ENCODE measurements around the gene PRR7.
A peak's percentile ranks its signal among the peaks of the same experiment; 100 is the strongest.

The PRR7 gene

DNA sequence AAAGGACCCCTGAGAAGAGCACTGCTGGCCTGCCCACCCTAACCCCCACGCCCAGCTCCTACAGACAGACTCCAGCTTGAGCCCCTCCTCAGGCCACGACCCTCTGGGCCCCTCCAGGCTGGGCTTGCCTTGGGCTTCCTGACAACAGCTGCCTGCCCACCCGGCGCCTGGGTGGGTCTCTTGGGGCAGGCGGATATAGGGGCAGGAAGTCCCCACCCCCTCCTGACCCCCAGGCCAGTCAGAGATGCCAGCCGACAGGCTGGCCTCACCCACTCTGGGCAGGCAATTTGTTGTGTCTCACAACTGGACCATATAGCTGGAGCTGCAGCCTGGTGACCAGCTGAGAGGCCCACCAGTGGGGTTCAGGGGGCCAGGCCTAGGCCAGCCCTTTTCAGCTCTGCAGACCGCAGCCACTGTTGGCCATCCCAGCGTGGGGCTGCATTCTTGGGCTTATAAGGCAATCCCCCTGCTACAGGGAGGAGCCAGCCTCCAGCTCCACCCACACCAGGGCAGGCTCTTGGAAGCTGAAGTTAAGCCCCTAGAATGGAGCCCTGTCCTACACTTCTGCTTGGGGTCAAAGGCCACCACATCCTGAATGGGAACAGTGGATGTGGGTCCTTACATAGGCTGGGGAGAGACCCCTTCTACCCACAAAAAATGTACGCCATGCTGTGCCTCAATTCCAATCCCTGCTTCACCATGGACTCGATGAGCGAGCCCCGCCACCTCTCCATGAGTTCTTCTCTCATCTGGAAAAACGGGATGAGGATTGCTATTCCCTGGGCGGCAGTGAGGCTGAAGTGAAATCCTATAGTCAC is 48.8 kb downstream of the PRR7 start:
- Histone ChIP-seq H3K4me1 (ENCODE audit: insufficient read depth, low read length) (peaks cover 26% of the 10 kb centered on the region), H3K36me3 (ENCODE audit: insufficient read depth, low read length) (peaks cover 14% of the 10 kb centered on the region), H3K9ac (ENCODE audit: low read depth, low read length) (peak overlapping the region; percentile 86; the same call in 1 of the 2 replicates), H3K9me3 (ENCODE audit: control insufficient read depth, insufficient read depth, low read length) (no peaks in the 10 kb centered on the region)

DNA sequence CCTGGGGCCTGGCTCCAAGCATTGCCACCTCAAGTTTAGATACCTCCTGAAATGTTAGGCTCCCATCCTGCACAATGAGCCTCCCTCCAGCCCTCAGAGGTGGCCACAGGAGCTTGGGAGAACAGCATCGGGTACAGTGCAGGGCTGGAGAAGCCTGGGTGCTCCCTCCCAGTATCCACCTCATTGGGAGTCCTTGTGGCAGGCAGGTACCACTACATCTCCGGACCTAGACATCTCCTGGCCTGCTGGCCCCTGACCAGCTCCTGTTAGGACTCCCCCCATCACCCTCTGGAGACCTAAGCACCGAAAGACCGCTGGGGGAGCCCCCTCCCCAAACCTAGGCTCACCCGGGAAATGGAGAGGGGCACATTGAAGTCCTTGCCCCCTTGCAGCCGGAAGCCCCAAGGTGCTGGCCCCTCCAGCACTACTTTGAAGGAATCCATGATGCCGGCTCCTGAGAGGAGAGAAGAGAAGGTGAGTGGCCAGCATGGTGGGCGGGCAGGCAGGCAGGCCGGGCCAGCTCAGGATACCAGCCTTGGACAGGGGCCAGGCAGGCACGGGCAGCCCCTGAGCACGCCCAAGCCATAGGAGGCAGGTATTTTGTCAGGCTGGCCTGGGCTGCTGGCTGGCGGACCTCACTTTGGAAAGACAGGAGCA is 49.6 kb downstream of the PRR7 start:
- H3K4me1 ChIP-seq (ENCODE audit: insufficient read depth, low read length) = peaks cover 26% of the 10 kb centered on the region
- peak overlapping the region; percentile 86 for H3K9ac ChIP-seq (ENCODE audit: low read depth, low read length)
- H3K9me3 ChIP-seq (ENCODE audit: control insufficient read depth, insufficient read depth, low read length) = no peaks in the 10 kb centered on the region
- peaks cover 10% of the 10 kb centered on the region; the same call in 1 of the 2 replicates for H3K36me3 ChIP-seq (ENCODE audit: insufficient read depth, low read length)

DNA sequence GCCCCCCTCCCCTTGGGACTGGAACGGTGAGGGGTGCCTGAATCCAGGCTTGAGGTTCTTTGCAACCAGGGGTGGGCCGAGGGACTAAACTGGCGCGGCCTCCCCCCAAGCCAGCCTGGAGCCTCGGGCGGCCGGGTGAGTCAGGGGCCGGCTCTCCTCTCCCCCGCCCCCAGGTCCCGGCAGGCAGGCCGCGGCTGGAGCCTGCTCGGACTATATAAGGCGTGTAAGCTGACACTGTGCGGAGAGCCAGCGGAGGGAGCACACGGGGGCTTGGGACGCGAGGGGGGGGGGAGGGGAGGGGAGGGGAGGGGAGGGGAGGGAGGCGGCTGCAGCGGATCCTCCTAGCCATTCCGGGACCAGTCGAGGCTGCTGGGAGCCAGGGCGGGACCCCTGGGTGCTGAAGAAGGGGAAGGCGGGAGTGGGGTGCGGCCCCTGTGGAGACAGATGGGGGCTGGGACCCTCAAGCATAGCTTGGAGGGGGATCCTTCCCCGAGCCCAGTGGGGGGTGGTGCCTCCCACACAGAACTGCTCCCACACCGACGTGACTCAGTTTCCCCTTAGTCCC is 50.2 kb downstream of the PRR7 start:
- Histone ChIP-seq H3K36me3 (ENCODE audit: insufficient read depth, low read length) (peaks cover 10% of the 10 kb centered on the region; the same call in 1 of the 2 replicates), H3K4me1 (ENCODE audit: insufficient read depth, low read length) (peaks cover 26% of the 10 kb centered on the region), H3K9ac (ENCODE audit: low read depth, low read length) (peak overlapping the region; percentile 86), H3K9me3 (ENCODE audit: control insufficient read depth, insufficient read depth, low read length) (no peaks in the 10 kb centered on the region)

DNA sequence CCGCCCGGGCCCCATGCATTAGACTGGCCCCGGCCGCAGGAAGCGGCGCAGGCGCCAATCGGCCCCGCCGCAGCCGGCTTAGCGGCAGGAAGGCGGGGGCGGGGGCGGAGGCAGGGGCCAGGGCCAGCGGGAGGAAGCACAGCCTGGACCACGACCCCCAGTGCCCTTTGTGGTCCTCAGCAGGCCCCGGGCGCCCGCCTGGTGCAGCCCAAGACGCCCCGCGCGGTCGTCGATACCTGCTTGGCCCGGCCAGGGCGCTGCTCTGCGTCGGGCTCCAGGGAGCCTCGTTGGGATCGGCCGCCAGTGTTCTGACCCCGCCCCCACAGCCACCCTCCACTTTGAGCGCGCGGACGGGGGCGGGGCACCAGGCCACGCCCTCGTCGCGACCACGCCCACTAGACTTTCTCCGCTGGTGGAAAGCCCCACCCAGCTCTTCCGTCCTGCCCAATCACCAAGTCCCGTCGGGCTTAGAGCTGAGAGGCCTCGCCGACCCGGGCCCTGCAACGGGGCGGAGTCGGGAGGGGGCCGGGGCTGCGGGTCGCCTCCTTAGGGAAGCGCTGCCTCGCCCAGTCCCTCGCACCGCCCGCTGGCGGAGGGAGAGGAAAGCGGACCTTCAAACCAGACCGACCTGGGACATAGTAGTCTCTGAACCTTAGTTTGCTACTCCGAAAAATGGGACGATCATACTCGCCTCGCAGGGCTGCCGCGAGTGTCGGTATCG is 50.8 kb downstream of the PRR7 start, which contains the start of gene PDLIM7:
PDLIM7 (minus strand) TSS at position 313 of the 721 bp plus-strand sequence. CDS start 1,092 bp downstream, outside the sequence.
- H3K9me3 ChIP-seq (ENCODE audit: control insufficient read depth, insufficient read depth, low read length) = no peaks in the 10 kb centered on the region
- H3K36me3 ChIP-seq (ENCODE audit: insufficient read depth, low read length) = peaks cover 7% of the 10 kb centered on the region; the same call in 1 of the 2 replicates
- peak within 1 kb of the TSS; percentile 86 for H3K9ac ChIP-seq (ENCODE audit: low read depth, low read length)
- peaks cover 26% of the 10 kb centered on the region for H3K4me1 ChIP-seq (ENCODE audit: insufficient read depth, low read length)

DNA sequence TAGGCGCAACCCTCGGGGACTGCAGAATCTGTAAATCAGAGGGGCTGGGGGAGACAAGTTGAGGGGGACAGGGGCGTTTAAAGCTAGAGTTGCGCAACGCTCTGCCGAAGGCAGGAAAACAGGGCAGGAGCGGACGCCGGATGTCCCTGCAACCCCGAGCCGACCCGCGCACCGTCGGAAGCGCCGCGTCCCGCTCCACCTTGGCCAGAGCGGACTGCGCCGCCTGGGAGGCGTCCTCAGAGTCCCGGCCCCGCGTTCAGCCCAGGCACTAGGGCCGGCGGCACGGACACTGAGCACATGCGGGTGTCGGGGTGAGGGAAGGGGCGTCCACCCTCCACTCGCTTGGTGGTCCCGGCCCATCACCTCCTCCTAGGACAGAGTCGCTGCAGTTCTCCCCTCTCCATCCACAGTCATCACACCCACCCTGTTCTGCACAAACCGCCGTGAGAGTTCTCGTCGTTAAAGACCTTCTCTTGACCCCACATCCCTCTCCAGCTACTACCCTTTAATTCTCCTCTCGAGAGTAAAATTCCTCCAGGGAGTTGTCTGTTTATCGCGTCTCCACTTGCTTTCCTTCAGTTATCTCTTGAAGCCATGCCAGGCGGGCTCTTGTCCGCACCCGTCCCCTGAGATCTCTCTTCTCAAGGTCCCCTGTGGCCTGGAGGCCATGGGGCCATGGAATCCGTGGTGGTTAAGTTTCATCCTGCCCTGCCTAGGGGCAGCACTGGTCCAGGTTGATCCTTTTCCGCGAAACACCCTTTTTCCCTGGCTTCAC is 51.6 kb downstream of the PRR7 start:
- H3K9ac ChIP-seq (ENCODE audit: low read depth, low read length) = peak overlapping the region; percentile 50; the same call in 1 of the 2 replicates
- H3K36me3 ChIP-seq (ENCODE audit: insufficient read depth, low read length) = no peaks in the 10 kb centered on the region
- H3K9me3 ChIP-seq (ENCODE audit: control insufficient read depth, insufficient read depth, low read length) = no peaks in the 10 kb centered on the region
- peaks cover 26% of the 10 kb centered on the region for H3K4me1 ChIP-seq (ENCODE audit: insufficient read depth, low read length)

DNA sequence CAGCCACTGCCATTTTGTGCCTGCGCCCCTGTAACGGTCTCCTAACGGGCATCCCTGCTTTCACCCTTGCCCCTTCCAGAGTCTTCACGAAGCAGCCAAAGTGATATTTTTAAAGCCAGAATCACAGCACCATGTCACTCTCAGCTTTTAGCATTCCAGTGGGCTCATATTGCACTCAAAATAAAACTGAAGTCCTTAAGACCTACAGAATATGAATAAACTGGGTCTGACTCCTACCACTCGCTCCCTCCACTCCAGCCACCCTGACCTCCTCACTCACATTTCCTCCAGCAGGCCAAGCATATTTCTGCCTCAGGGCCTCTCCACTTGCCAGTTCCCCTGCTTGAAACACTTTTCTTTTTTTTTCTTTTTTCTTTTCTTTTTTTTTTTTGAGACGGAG is 53.2 kb downstream of the PRR7 start:
- H3K4me1 ChIP-seq (ENCODE audit: insufficient read depth, low read length) = peaks cover 18% of the 10 kb centered on the region
- no peak overlapping the region for H3K9ac ChIP-seq (ENCODE audit: low read depth, low read length)
- no peaks in the 10 kb centered on the region for H3K9me3 ChIP-seq (ENCODE audit: control insufficient read depth, insufficient read depth, low read length)
- no peaks in the 10 kb centered on the region for H3K36me3 ChIP-seq (ENCODE audit: insufficient read depth, low read length)

DNA sequence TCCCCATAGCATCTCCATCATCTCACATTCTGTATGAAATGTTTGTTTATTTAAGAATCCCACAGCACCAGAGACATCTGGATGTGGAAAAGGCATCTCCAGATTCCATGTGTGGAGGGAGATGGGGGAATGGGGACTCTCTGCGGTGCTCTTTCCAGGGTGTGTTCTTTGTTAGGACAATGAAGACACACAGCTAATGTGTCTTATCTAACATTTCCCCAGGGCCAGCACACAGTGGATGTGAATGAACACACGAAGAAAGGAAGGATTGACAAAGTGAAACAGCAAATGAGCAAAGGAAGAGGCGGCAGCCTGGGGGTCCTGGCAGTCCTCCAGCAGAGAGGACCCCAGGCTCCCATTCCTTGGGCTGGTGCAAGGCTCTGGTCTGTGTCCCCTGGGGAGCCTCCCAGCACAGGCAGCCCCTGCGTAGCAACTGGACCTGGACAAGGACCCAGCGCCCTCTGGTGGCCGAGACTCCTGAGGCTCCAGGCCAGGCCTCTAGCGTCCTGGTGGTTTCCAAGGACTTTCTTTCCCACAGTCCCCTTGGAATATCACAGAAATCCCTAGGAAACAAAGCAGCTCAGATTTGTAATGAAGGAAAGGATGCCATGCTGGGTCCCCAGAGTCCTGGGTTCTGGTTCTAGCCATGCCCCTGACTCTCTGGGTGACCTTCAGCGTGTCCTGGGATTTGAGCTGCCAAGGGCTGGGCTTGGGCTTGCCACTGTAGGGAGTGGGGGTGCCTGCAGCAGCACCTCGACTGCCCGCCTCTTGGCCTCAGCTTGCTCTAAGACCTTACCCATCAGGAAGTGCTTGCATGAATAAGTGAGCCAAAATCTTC is 54.3 kb downstream of the PRR7 start:
- peaks cover 8% of the 10 kb centered on the region; the same call in 1 of the 2 replicates for H3K4me1 ChIP-seq (ENCODE audit: insufficient read depth, low read length)
- H3K9ac ChIP-seq (ENCODE audit: low read depth, low read length) = no peak overlapping the region
- no peaks in the 10 kb centered on the region for H3K9me3 ChIP-seq (ENCODE audit: control insufficient read depth, insufficient read depth, low read length)
- no peaks in the 10 kb centered on the region for H3K36me3 ChIP-seq (ENCODE audit: insufficient read depth, low read length)

DNA sequence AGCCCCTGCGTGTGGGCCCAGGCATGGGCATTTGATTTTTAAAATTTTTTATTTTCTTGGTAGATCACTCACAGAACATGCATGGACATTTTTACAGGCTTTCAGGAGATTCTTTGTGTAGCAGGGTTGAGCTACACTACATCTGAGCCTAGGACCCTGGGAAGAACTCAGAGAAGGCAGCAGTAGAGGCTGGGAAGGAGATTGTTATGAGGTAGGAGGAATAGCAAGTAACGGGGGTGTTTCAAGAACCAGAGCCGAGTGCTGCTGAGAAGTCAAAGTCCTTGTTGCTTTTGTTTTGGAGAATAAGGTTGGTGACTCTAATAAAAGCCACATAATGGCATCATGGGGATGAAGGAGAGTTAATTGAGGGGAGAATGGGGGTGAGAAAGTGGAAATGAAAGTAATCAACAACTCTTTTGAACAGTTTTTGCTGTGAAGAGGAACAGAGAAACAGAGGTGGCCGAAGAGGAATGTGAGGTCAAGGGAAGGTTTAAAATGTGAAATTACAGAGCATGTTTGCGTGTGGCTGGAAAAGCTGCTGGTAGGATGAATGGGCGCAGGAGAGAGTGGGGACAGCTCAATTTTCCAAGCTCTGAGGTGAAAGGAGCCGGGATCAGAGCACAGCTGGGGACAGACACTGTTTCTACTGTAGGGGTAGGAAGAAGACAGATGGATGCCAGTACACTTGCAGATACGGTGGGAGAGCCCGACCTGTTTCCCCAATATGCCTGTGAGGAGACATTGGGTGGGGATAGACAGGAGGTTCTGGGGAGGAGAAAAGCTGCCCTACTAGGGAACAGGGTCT is 55.5 kb downstream of the PRR7 start:
- Histone ChIP-seq H3K36me3 (ENCODE audit: insufficient read depth, low read length) (no peaks in the 10 kb centered on the region), H3K9ac (ENCODE audit: low read depth, low read length) (no peak overlapping the region), H3K9me3 (ENCODE audit: control insufficient read depth, insufficient read depth, low read length) (no peaks in the 10 kb centered on the region), H3K4me1 (ENCODE audit: insufficient read depth, low read length) (peaks cover 7% of the 10 kb centered on the region; the same call in 1 of the 2 replicates)

DNA sequence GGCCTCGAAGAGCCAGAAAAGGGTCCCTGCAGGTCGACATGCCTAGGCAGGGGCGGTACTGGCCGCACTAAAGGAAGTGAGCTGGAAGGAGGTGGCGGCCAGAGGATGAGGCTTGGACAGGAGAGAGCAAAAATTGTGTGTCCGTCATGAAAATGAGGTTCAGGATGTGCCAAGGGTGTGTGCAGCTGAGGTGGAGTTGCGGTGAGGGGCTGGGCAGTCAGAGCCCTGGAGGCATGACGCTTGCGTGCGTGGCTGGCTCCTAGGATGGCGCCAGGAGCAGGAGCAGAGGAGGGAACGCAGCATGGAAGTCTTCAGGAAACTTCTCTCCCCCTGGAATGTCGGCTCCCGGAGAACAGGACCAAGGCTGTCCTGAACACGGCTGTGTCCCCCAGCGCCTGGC is 56.3 kb downstream of the PRR7 start:
- Histone ChIP-seq H3K9ac (ENCODE audit: low read depth, low read length) (no peak overlapping the region), H3K4me1 (ENCODE audit: insufficient read depth, low read length) (peaks cover 7% of the 10 kb centered on the region; the same call in 1 of the 2 replicates), H3K9me3 (ENCODE audit: control insufficient read depth, insufficient read depth, low read length) (no peaks in the 10 kb centered on the region)

DNA sequence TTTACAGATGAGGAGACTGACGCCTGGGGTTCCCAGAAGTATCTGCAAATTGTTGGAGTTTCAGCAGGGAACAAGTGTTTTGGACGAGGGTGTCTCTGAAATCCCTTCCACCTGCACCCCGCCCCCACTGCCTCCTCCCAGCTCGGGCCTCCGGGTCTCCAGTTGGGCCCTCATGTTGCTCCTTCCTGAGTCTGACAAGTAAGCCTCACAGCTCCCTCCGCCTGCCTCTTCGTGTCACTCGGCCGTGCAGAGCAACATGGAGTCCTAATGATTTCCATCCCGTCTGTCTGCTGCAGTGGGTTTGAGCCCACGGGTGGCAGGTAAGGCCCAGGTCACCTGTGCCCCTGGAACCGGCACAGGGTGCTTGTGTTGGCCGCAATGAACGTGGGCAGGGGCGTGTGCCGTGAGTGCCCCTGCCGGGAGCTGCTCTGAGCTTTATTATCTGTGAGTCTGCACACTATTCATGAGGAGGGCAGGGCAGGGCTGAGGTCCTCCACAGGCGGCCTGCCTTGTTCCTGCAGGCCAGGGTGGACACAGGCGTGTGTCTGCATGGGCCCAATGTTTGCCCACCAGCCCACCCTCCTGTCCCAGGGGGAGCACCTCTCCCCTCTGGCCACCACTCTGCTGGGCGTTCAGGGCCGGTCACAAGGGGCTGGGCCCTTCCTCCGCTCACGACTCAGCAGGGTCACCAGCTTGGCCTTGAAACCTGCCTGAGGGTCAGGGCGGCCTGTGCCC is 56.9 kb downstream of the PRR7 start:
- peaks cover 4% of the 10 kb centered on the region; the same call in 1 of the 2 replicates for H3K4me1 ChIP-seq (ENCODE audit: insufficient read depth, low read length)

More for the DNA sequence above, 56.3 kb downstream of the PRR7 start:
- H3K36me3 ChIP-seq (ENCODE audit: insufficient read depth, low read length) = no peaks in the 10 kb centered on the region

DNA sequence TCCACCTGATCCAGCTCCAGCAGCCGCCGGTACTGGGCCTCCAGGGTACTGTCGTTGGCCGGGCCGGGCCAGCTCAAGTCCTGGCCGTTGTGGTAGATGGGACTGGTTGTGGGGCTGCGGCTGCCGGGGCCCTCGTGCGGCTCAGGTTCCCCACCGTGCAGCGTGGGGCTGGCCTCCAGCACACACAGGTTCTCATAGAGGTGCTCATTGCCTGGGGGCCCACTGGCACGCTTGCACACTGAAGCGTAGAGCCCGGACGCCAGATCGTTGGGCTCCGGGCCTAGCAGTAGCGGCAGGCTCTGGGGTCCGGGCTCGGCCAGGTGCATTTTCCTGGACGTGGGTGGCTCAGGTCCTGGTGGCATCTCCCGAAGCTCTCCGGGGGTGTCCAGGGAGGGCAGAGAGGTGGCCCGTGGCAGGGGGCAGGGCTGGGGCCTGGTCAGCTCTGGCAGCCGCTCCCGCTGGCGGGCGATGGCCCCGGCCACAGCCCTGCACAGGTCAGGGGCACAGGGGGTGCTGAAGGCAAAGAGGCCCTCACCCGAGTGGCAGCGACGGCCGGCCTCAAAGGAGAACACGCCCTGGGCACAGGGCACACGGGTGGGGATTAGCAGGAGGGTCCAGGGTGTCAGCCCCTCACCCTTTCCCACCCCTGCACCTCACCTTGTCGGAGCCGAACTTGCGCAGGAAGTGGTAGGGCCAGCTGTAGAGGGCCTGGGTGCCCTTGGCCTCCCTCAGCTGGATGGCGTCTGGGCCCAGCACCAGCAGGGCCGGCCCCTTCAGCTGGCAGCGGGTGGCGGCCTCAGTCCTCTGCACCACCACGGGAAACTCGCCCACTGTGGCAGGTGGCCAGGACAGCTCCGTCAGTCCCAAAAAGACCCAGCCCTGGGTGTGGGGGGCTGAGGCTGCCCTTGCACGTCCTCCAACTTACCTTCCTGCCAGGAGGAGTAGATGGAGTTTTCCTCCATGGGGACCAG is 57.8 kb downstream of the PRR7 start:
- H3K9me3 ChIP-seq (ENCODE audit: control insufficient read depth, insufficient read depth, low read length) = no peaks in the 10 kb centered on the region
- H3K4me1 ChIP-seq (ENCODE audit: insufficient read depth, low read length) = peaks cover 7% of the 10 kb centered on the region; the same call in 1 of the 2 replicates
- no peaks in the 10 kb centered on the region for H3K36me3 ChIP-seq (ENCODE audit: insufficient read depth, low read length)
- no peak overlapping the region for H3K9ac ChIP-seq (ENCODE audit: low read depth, low read length)

More for the DNA sequence above, 56.9 kb downstream of the PRR7 start:
- Histone ChIP-seq H3K9ac (ENCODE audit: low read depth, low read length) (no peak overlapping the region), H3K9me3 (ENCODE audit: control insufficient read depth, insufficient read depth, low read length) (no peaks in the 10 kb centered on the region), H3K36me3 (ENCODE audit: insufficient read depth, low read length) (no peaks in the 10 kb centered on the region)
